HG02642 (cell line): ENCODE results near the gene PSTPIP1.

Experiments
- ATAC-seq: cut with Tn5 transposase; IDR thresholded peaks from one replicate; pipeline ENCODE4 v1.9.1; 2021; ENCODE audit warnings: mild to moderate bottlenecking; ENCODE audit not compliant: unreplicated experiment, poor library complexity

The PSTPIP1 gene

DNA sequence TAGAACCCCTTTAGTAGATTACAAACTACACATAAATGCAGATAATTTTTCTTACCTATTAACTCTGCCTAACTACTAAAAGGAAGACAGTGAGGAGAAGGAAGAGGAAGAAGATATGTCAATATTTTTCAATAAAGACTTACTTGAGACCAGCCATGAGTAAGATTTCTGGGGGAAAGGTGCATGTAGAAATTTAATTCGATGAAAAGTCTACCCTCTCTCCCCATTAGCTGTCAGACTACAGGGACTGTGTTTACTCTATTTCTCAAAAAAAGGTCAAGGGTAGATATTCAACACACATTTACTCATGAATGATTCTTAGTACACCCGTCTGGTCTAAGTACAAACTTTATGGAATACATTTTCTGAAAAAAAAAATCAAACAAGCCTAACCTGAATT, 69.1 kb downstream of the PSTPIP1 start:
- no peak for ATAC-seq

DNA sequence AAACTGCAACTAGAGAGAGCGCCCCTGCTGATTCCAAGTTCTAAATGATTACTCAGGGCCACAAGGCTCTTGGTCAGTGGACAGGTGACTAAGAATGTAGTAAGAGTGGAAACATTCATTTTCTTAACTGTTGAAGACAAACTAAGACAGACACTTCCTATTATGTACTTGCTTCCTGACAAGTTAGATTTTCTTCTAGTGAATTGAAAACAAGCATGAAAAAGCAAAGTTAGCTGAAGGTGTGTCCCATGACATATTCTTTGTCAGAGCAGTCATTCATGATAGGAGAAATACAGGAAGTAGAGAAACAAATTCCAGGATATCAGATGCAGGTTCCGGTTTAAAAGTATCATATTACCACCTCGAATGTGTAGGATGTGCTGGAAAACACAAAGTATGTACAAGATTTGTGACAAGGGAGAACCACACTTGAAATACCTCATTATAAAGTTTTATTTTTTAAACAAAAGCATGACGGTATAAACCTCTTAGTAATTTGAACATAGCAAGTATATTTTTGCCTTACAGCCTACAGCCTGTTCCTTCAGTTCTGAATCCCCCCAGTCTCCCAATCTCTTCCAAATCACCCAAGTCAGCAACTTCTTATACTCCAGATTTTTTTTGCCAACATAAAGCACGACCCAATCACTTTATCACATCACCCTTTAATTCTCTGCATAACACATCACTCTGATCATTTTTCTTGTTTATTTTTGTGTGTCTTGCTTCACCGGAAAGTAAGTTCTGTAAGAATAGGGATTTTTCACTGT, 69.8 kb downstream of the PSTPIP1 start:
- no peak for ATAC-seq

DNA sequence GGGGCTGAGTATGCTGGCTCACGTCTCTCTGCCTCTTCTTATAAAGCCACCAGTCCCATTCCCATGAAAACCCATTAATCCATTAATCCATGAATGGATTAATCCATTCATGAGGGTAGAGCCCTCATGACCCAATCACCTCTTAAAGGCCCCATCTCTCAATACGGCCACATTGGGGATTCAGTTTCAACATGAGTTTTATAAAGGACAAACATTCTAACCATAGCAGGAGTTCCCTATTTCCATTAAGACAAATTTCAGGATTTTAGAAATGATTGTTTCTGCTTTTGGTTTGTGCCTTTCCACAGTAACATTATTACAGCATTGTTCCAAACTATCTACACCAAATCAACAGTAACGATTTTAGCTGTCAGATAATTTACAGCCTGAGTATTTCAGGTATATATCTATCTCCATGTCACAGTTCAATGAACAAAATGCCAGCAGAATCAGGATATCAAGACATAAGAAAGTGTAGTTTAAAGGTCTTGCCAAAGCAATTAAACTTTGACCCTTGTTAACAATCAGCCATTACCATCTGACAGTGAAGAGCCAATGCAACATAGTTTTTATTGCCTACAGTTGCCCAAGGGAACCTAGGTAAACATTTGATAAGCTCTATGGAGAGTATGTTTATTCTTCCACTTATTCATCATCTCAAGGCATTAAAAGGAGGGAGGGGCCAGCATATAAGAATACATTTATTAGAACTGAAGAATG, 72.2 kb downstream of the PSTPIP1 start:
- no peak for ATAC-seq

DNA sequence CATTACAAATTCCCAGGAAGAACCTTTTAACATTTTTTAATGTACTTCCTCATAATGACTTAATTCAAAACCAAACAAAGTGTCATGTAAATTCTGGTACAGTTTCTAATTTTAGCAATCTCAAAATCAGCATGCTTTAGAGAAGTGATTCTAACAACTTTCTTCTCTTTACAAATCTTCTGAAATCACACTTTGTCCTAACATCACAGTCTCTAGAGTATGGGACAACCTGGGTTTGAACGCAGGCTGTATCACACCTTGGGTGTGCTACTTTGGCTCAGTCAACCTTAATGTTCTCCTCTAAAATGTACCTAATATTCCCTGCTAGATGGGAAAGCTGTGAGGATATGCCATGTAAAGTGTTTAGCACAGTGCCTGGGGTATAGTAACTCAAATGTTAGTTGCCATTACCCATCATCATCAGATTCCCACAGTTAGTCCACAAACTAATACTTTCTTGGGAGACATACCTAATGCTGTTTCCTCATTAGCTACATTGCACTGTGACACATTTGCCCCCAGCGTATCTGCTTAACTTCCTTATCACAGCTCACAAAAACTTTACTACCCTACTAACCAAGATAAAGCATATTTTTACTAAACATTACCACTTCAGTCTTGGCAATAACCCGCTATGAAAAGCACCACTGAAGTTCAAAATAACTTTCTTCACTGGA, 72.9 kb downstream of the PSTPIP1 start:
- ATAC-seq: no peak

DNA sequence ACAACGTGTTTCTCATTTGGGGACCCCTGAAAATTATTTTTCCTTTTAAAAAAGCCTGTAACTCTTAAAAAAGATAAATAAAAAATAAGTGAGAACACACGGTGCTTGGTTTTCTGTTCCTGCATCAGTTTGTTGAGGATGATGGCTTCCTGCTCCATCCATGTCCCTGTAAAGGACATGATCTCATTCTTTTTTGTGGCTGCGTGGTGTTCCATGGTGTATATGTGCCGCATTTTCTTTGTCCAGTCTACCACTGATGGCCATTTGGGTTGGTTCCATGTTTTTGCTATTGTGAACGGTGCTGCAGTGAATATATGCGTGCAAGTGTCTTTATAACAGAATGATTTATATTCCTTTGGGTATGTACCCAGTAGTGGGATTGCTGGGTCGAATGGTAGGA, 73.7 kb downstream of the PSTPIP1 start:
- ATAC-seq: no peak

DNA sequence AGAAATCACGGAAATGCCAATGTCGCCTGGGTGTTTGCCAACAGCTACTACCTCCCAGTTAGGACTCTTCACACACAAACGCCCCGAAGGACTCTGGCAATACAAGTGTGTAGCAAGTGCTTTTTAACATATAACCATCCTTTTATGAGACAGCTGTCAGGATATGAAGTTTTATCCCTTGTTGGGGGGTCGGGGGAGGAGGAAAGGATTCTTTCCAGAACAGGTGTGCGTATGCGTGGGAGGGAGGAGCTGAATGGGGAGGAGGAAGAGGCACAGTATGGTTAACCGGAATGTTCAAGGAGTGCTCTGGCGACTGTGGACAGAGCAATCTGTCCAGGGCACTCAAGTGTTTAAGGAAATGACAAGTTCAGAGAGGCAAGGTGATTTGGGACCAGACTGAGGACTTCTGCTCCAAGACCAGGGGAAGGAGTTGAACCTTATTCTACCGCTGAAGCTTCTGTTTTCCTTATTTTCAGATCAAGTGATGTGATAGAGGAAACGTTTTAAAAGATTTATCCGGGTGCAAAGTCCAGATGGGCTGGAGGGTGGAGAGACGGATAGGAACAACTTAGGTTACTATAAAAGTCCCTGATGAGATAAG, 74.7 kb downstream of the PSTPIP1 start:
- ATAC-seq: no peak

DNA sequence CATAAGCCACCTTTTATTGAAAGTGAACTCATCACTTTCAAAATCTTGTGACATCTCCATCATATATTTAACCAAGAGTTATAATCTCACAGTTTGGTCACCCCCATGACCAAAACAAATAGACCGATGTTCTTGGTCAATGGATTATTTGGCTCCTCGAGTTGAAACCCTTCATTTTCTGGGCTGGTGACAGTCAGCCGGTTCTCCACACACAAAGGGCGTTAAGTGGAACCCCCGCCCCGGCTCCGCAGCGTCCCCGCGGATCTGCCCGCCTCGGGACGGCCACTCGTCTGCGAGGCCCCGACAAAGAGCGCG, 75.2 kb downstream of the PSTPIP1 start:
- no peak for ATAC-seq

DNA sequence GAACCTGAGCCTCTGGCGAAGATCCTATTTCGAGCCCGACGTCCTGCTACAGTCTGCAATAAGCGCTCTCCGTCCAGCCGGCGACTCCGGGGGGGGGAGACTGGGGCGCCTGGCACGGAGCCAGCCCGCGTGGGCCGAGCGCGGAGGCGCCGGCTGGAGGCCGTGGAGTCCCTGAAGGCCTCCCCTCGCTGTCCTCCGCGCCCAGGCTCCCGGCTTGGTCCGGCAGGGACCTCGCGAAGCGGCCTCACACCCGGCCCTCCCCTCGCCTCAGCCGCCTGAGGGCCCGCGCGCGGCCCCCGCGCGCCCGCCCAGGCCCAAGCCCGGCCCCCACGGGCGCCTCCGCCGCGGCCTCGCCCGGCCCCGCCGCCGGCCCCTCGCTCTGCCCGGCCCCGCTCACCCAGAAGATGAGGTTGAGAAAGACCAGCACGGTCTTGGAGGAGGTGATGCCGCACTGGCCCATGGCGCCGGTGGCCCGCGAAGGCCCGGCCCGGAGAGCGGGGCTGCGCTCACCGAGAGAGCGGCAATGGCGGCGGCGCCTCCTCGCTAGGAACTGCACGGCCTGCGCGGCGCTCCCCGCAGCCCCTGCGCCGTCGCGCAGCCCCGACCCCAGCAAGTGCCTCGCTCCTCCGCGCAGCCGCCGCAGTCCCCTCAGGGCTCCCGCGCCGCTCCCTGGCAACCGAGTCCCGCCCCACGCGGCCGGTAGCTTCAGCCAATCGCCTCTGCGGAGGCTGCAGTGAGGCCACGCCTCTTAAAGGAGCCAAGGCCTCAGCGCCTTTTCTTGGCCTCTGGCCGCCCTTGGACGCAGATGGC, 75.8 kb downstream of the PSTPIP1 start, which contains the start of gene TSPAN3:
TSS of gene TSPAN3 (minus strand) at position 615 of the 810 bp plus-strand sequence. CDS start at position 460, 155 bp downstream.
- peak; percentile 94 for ATAC-seq

DNA sequence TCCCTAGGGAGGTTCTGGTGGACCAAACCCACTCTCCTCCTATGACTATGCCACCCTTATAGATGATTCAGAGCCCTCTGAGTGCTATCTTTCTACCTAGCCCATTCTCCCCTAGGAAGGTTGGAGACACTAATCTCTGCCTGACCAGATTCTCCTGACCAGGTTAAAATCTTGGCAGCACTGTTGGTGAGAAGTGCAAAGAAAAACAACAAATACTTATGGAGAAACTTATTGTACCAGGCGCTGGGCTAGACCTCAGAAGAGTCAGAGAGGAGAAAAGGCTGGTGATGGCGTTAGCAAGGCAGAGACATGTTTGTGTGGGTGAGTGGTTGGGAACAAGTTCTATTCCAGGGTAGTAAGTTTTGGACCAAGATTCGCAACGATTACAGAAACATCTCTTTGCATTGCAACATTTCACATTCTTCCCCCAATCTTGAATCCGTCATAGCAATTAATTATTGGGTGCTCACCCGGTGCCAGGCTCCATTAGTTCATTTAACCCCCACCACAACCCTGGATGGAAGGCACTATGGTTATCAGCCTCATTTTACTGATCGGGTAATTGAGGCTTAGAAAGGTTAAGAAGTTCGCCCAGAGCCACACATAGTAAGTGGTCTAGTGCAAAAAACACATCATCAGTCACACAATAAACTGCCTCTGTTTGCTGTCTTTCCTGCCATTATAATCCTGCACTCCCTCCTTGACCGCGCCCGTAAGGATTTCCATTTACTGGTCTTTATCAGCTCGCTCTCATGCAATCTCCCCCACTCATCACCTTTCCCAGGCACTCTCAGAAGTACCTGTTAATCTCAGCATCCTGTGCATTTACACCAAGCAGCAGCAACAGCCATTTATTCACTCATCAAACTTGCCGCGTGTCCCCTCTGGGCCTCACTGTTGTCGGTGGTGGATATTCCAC, 76.6 kb downstream of the PSTPIP1 start:
- no peak for ATAC-seq

DNA sequence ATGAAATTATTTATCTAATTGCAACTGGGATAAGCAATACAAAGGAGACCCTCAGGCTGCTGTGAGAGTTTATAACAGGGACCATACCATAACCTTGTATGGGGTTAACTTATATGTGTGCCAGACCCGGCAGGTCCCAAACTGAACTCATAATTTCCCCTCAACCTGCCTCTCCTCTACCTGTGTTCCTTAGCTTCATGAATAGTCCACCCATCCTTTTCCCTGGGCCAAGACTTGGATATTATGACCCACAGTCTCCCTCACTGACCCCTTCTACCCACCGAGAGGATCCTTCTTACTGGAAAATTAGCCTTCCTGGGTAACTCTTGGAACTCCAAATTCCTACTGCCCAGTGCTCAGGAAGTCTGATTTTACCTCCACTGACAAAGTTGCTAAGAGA, 79.4 kb downstream of the PSTPIP1 start:
- ATAC-seq: no peak

DNA sequence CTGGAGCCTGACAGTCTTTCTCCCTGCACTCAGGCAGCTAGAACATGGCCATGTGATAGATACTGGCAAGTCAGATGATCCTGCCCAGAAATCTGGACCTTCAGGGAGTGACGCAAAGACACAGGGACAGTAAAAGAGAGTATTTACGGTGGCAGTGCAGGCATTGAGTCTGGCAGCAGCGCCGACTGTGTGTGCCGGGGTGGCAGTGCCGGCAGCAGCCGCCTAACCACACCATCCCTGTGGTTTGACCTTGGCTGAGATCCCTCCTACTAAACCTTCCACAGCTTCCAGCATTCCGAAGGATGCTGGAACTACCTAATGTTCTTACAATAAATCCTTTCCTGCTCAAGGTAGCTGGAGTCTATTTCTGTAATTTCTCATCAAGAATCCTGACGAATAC, 80.6 kb downstream of the PSTPIP1 start:
- ATAC-seq: no peak

DNA sequence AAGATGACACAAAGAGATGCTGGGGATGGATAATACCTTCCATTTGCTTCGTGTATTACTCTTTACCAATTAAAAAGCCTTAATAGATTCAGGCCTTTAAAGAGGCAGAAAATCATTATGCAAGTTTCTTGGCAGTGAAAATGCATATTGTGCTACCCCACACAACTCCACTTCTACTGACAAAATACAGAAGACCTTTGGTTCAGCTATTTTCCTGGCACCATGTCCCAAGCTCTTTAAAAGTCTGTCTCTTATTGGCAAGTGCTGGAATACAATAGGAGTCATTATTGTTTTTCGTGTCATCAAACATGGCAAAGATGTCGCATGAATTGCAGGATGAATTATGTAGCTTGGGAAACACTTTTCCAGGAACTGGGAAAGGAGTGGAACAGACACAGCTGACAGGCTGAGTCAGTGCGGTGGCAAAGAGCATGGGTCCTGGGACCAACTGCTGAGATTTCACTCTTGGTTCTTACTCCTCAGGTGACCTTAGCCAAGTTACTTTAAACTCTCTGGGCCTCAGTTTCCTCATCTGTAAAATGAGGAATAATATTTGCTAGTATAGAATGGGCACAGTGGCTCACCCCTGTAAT, 81.5 kb downstream of the PSTPIP1 start:
- ATAC-seq: no peak

DNA sequence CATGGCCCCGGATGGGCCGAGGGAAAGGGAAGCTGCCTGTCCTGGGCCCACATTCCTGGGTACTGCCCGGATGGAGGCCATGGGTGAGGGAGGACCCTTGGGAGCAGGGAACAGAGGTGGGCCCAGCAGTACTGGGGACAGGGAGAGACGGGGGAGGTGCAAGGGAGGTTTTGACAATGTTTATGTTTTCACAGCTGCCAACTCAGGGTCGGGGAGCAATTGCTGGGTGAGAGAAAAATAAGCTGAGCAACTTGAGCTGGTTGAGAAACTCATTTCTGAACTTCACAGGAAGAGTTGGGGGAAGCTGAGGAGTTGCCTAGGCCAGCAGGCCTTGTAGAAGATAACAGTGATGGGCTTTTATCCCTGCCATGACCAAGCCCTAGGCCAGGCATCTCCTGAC, 87.0 kb downstream of the PSTPIP1 start:
- ATAC-seq: no peak

DNA sequence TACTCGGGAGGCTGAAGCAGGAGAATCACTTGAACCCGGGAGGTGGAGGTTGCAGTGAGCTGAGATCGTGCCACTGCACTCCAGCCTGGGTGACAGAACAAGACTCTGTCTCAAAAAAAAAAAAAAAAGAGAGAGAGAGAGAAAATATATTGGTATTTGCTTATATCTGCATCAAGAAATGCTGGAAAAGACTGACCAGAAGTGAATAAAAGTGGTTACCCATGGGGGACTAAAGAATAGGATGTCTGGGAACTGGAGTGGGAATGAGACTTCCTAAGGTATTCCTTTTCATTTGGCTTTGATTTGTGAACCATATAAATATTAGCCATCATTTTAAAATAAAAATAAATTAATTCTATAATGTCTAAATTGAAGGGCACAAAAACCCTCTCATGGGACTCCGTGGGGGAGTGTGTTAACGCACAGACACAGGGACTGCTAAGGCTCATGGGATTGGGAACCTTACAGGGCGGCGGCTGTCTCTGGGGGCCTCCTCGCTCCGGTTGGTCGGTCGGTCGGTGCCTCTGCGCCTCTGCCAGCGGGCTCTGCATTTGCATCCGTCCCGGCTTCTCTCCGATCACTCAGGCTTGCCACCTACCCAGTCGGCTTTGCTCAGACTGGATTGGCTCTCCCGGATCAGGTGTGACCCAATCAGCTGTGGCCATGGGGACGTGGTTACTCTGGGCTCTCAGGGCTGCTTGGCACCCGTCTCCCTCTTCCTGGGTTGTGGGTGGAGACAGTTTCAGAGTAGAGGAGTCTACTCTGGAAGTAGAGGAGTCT, 88.6 kb downstream of the PSTPIP1 start:
- ATAC-seq: peak; percentile 79

DNA sequence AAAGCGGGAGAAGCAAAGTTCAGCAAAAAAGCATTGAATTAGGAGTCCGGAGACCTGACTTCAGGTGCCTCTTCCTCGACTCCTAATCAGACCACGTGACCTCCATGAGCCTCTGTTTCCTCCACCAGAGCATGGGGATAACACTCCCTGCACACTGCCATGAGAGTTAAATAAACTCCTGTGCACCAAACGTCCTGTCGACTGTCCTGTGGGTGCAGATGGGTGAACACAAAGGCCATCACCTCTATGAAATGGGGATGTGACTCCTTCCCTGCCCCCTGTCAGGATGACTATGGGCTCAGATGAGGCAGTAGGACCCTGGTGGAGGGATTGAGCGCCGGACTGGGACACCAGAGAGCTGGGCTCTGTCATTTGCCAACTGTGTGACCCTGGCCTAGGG, 89.5 kb downstream of the PSTPIP1 start:
- ATAC-seq: no peak

DNA sequence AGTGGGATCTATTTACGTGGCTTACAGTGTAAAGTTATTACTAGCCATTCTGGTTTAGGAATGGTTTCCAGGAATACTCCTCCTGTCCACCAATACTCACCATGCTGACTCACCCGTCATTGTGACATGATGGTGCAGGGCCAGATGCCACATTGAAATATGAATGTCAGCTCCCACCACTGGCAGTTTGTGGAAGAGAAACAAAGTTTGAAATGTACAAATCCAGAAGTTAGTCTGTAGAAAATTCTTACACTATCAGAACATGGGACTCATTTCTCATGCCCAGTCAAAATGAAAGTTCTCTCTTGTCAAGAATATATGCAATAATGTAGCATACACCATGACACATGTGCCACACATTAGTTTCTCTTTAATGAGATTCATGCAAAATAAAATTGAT, 90.4 kb downstream of the PSTPIP1 start:
- ATAC-seq: no peak
